HG03457 (cell line): Measurements from ENCODE around the gene CCNL2.
"Not testable (repeated sequence)": the region's sequence is repeated elsewhere in the genome, so short reads cannot be mapped to it uniquely, and the experiment has no call there.

ENCODE experiments used
- ATAC-seq: cut with Tn5 transposase; IDR thresholded peaks from one replicate; pipeline ENCODE4 v1.9.1; 2021; ENCODE audit warnings: moderate number of reproducible peaks; ENCODE audit not compliant: unreplicated experiment

Gene CCNL2

GRCh38 chr1:1402072-1402900 lies 3.2 kb upstream of the CCNL2 start:
- no peak for ATAC-seq

- no peak for ATAC-seq
Observed at GRCh38 chr1:1401457-1402010, 2.4 kb upstream of the CCNL2 start.

- ATAC-seq: no peak
Observed at GRCh38 chr1:1400576-1401456, 1.7 kb upstream of the CCNL2 start.

- ATAC-seq: no peak
Observed at GRCh38 chr1:1399872-1400575, 889 bp upstream of the CCNL2 start.

GRCh38 chr1:1398677-1399186 lies 403 bp downstream of the CCNL2 start:
- no peak for ATAC-seq

- ATAC-seq: no peak
Observed at GRCh38 chr1:1397839-1398523, 1.2 kb downstream of the CCNL2 start.

GRCh38 chr1:1395166-1395565 lies 4.0 kb downstream of the CCNL2 start:
- no peak for ATAC-seq

GRCh38 chr1:1394116-1394515 lies 5.0 kb downstream of the CCNL2 start:
- no peak for ATAC-seq

- ATAC-seq: no peak
Observed at GRCh38 chr1:1393428-1393827, 5.7 kb downstream of the CCNL2 start.

- no peak for ATAC-seq
Observed at GRCh38 chr1:1393014-1393413, 6.1 kb downstream of the CCNL2 start.

GRCh38 chr1:1391225-1391624 lies 7.9 kb downstream of the CCNL2 start:
- ATAC-seq: no peak

GRCh38 chr1:1390675-1391074 lies 8.5 kb downstream of the CCNL2 start:
- no peak for ATAC-seq

- ATAC-seq: no peak
Observed at GRCh38 chr1:1388078-1388472, 11.1 kb downstream of the CCNL2 start.

GRCh38 chr1:1387098-1388077 lies 11.7 kb downstream of the CCNL2 start:
- no peak for ATAC-seq

- ATAC-seq: no peak
Observed at GRCh38 chr1:1385931-1386330, 13.2 kb downstream of the CCNL2 start.

GRCh38 chr1:1385339-1385738 lies 13.8 kb downstream of the CCNL2 start:
- ATAC-seq: not testable (repeated sequence)

- ATAC-seq: no peak
Observed at GRCh38 chr1:1381294-1381693, 17.8 kb downstream of the CCNL2 start.

GRCh38 chr1:1380860-1381259 lies 18.3 kb downstream of the CCNL2 start:
- ATAC-seq: no peak

- ATAC-seq: no peak
Observed at GRCh38 chr1:1377540-1378205, 21.5 kb downstream of the CCNL2 start.
